NOMO-1 treated with DMSO at 0.1 percent for 48 hours (cell line): ENCODE measurements around the gene TRERF1.

ENCODE experiments used
- DNase-seq: peaks from one replicate; lab custom pipeline; 2025; ENCODE audit not compliant: unreplicated experiment; lab: John Stamatoyannopoulos, UW

The TRERF1 gene

GRCh38 chr6:42372699-42373098 is 79.0 kb downstream of the TRERF1 start:
- no peak for DNase-seq

- no peak for DNase-seq
Observed at GRCh38 chr6:42370323-42370985, 81.3 kb downstream of the TRERF1 start.

GRCh38 chr6:42369568-42369967 is 82.2 kb downstream of the TRERF1 start:
- DNase-seq, result peak; percentile 18

GRCh38 chr6:42368181-42368580 is 83.5 kb downstream of the TRERF1 start:
- peak; percentile 22 for DNase-seq

GRCh38 chr6:42367353-42368011 is 84.2 kb downstream of the TRERF1 start:
- DNase-seq, result peak; percentile 79

GRCh38 chr6:42366999-42367352 is 84.8 kb downstream of the TRERF1 start:
- DNase-seq, result no peak

- DNase-seq, result no peak
Observed at GRCh38 chr6:42366011-42366705, 85.6 kb downstream of the TRERF1 start.

- DNase-seq, result no peak
Observed at GRCh38 chr6:42365021-42365420, 86.7 kb downstream of the TRERF1 start.

GRCh38 chr6:42363926-42364849 is 87.5 kb downstream of the TRERF1 start:
- DNase-seq, result peak; percentile 33

- DNase-seq, result no peak
Observed at GRCh38 chr6:42361036-42361435, 90.7 kb downstream of the TRERF1 start.

- no peak for DNase-seq
Observed at GRCh38 chr6:42359021-42359420, 92.7 kb downstream of the TRERF1 start.

GRCh38 chr6:42355416-42355815 is 96.3 kb downstream of the TRERF1 start:
- DNase-seq, result no peak

GRCh38 chr6:42354702-42355101 is 97.0 kb downstream of the TRERF1 start:
- peak; percentile 25 for DNase-seq

- no peak for DNase-seq
Observed at GRCh38 chr6:42352856-42353564, 98.7 kb downstream of the TRERF1 start.

GRCh38 chr6:42350911-42351310 is 100.8 kb downstream of the TRERF1 start:
- no peak for DNase-seq

- no peak for DNase-seq
Observed at GRCh38 chr6:42349753-42350511, 101.8 kb downstream of the TRERF1 start.

- no peak for DNase-seq
Observed at GRCh38 chr6:42347456-42347855, 104.3 kb downstream of the TRERF1 start.

- DNase-seq, result no peak
Observed at GRCh38 chr6:42345696-42346416, 105.9 kb downstream of the TRERF1 start.

GRCh38 chr6:42344756-42345155 is 107.0 kb downstream of the TRERF1 start:
- no peak for DNase-seq
